Stomach (tissue), 4 donors: ENCODE measurements around the gene GLCCI1.

Experiments used
- POLR2AphosphoS5 ChIP-seq, 3 donors: sonication (generic); formaldehyde crosslinking; IDR thresholded peaks; one replicate each; pipeline ENCODE4 v1.6.1; 2016; ENCODE audit warnings: antibody characterized with exemption in 3 of 3
- TF ChIP-seq, protein P1 (sequence below), 7 experiments: fragments of 450-650 bp in 4 of 7; fragments of 200-600 bp in 3 of 7; sonication (generic) in 3 of 7; IDR thresholded peaks; one replicate each; pipeline ENCODE4 v1.5.1; 2016 to 2019; ENCODE audit warnings: antibody characterized with exemption in 7 of 7, control low read depth in 2 of 7, mild to moderate bottlenecking in 1 of 7

GRCh38 chr7:7968544-7969305, at the start of gene GLCCI1:
- TF ChIP-seq, protein P1, sequence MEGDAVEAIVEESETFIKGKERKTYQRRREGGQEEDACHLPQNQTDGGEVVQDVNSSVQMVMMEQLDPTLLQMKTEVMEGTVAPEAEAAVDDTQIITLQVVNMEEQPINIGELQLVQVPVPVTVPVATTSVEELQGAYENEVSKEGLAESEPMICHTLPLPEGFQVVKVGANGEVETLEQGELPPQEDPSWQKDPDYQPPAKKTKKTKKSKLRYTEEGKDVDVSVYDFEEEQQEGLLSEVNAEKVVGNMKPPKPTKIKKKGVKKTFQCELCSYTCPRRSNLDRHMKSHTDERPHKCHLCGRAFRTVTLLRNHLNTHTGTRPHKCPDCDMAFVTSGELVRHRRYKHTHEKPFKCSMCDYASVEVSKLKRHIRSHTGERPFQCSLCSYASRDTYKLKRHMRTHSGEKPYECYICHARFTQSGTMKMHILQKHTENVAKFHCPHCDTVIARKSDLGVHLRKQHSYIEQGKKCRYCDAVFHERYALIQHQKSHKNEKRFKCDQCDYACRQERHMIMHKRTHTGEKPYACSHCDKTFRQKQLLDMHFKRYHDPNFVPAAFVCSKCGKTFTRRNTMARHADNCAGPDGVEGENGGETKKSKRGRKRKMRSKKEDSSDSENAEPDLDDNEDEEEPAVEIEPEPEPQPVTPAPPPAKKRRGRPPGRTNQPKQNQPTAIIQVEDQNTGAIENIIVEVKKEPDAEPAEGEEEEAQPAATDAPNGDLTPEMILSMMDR (IDR thresholded peaks at IDR 0.05): no peak
- TF ChIP-seq POLR2AphosphoS5 (IDR thresholded peaks at IDR 0.05): peak; percentile 20 to 80 (median 49)
